GM18505 (cell line): ENCODE measurements around the gene ZEB1.

ENCODE experiments used
- ATAC-seq: cut with Tn5 transposase; IDR thresholded peaks from one replicate; pipeline ENCODE4 v1.9.1; 2021; ENCODE audit not compliant: unreplicated experiment
- POLR2A ChIP-seq: IDR thresholded peaks from 4 replicates; pipeline ENCODE4 v1.6.1; 2011; ENCODE audit warnings: borderline replicate concordance; ENCODE audit not compliant: insufficient read depth, insufficient read length; ENCODE audit errors: extremely low read depth

The ZEB1 gene

GRCh38 chr10:31303212-31303611, 15.8 kb upstream of the ZEB1 start:
- ATAC-seq: no peak
- no peak for TF ChIP-seq POLR2A

- ATAC-seq: no peak
- TF ChIP-seq POLR2A: no peak
Observed at GRCh38 chr10:31304291-31304970, 14.6 kb upstream of the ZEB1 start.

GRCh38 chr10:31313396-31313795, 5.6 kb upstream of the ZEB1 start:
- ATAC-seq: no peak
- no peak for TF ChIP-seq POLR2A

GRCh38 chr10:31314256-31315150, 4.5 kb upstream of the ZEB1 start:
- no peak for TF ChIP-seq POLR2A
- ATAC-seq: no peak

- no peak for TF ChIP-seq POLR2A
- no peak for ATAC-seq
Observed at GRCh38 chr10:31315453-31315852, 3.6 kb upstream of the ZEB1 start.

GRCh38 chr10:31317171-31317570, 1.8 kb upstream of the ZEB1 start:
- TF ChIP-seq POLR2A: no peak
- ATAC-seq: no peak

GRCh38 chr10:31317652-31318381, 1.2 kb upstream of the ZEB1 start:
- no peak for ATAC-seq
- TF ChIP-seq POLR2A: no peak

- ATAC-seq: peak; percentile 65
- peak; percentile 71 for TF ChIP-seq POLR2A
Observed at GRCh38 chr10:31318382-31318853, 598 bp upstream of the ZEB1 start.

- TF ChIP-seq POLR2A: peak; percentile 60
- peak; percentile 16 for ATAC-seq
Observed at GRCh38 chr10:31319602-31320549, 860 bp downstream of the ZEB1 start.

- TF ChIP-seq POLR2A: peak; percentile 35
- peak; percentile 23 for ATAC-seq
Observed at GRCh38 chr10:31320550-31321211, 1.7 kb downstream of the ZEB1 start.

- no peak for ATAC-seq
- TF ChIP-seq POLR2A: no peak
Observed at GRCh38 chr10:31321396-31321941, 2.5 kb downstream of the ZEB1 start.
